Inferior parietal cortex (tissue), 1 donor: Measurements from ENCODE around the gene RNF39.
A peak's percentile ranks its signal among the peaks of the same experiment; 100 is the strongest.

ENCODE experiments used
- DNase-seq: peaks from one replicate; pipeline ENCODE4 v3.0.0-alpha.2; 2016; ENCODE audit errors: extremely low spot score

The RNF39 gene

GRCh38 chr6:30096829-30097228 lies 21.3 kb upstream of the RNF39 start:
- no peak for DNase-seq

- DNase-seq: no peak
Measured at GRCh38 chr6:30093951-30094661, 18.5 kb upstream of the RNF39 start.

- DNase-seq: no peak
Measured at GRCh38 chr6:30092852-30093543, 17.4 kb upstream of the RNF39 start.

GRCh38 chr6:30091577-30092381 lies 16.2 kb upstream of the RNF39 start:
- DNase-seq: no peak

- DNase-seq: no peak
Measured at GRCh38 chr6:30087876-30088275, 12.3 kb upstream of the RNF39 start.

- DNase-seq: no peak
Measured at GRCh38 chr6:30077218-30077617, 1.6 kb upstream of the RNF39 start.

GRCh38 chr6:30075790-30076732 lies 492 bp upstream of the RNF39 start:
- no peak for DNase-seq

GRCh38 chr6:30074331-30075093 lies 1.1 kb downstream of the RNF39 start:
- no peak for DNase-seq

GRCh38 chr6:30073489-30074235 lies 1.9 kb downstream of the RNF39 start:
- DNase-seq: no peak

- no peak for DNase-seq
Measured at GRCh38 chr6:30071858-30072257, 3.7 kb downstream of the RNF39 start.

GRCh38 chr6:30071081-30071818 lies 4.3 kb downstream of the RNF39 start:
- DNase-seq: no peak

- no peak for DNase-seq
Measured at GRCh38 chr6:30067460-30068139, 8.0 kb downstream of the RNF39 start.

- DNase-seq: peak; percentile 100
Measured at GRCh38 chr6:30066577-30067459, 8.8 kb downstream of the RNF39 start, which contains the start of gene PPP1R11. Gene PPP1R11 (plus strand): TSS chr6:30067198. CDS start chr6:30067411, 213 bp downstream.

- no peak for DNase-seq
Measured at GRCh38 chr6:30066082-30066481, 9.5 kb downstream of the RNF39 start.

GRCh38 chr6:30063315-30063714 lies 12.3 kb downstream of the RNF39 start:
- DNase-seq: no peak

GRCh38 chr6:30062471-30063178 lies 12.9 kb downstream of the RNF39 start:
- DNase-seq: no peak
